Activated CD4-positive, CD25-positive, alpha-beta regulatory T cell treated with anti-CD3 and anti-CD28 coated beads, Interleukin-2, amount 50 U/mL, for 16 hours (primary cell): ENCODE results near the gene MIPEP.

Experiments
- DNase-seq: peaks from one replicate; pipeline ENCODE4 v3.0.0-alpha.2; 2020; ENCODE audit warnings: low read depth, low spot score

Gene MIPEP

GRCh38 chr13:23680845-23681669 lies 208.1 kb downstream of the MIPEP start:
- DNase-seq, result no peak
